ENCODE results near the gene MTHFD1L.

Gene MTHFD1L

DNA sequence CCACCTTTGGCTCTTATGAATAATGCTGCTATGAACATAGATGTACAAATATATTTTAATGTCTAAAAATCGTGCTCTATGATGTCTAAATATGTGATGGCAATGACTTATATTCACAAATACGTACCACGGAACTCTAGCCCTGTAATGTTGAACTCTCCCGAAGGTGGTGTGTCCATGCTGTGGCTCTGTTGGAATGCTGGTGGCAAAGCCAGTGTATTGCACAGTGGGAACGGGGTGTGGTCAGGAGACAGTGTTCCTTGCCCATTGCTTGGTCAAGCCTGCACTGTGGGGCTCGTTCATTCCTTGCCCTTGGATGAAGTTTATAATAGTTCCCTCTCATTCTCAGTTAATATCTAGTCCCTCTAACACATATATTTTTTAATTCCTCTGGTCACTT lies 109.6 kb downstream of the MTHFD1L start:
- TF ChIP-seq SIN3A (IDR thresholded peaks at IDR 0.05; ENCODE audit: borderline replicate concordance, insufficient read depth, low read length) (no peak), FOXP2 (optimal IDR thresholded peaks at IDR 0.05; ENCODE audit: borderline replicate concordance, extremely low read depth, extremely low read length, insufficient read depth) (no peak), TAF1 (IDR thresholded peaks at IDR 0.05; ENCODE audit: borderline replicate concordance, insufficient read depth, low read length) (no peak), POLR2AphosphoS5 (IDR thresholded peaks at IDR 0.05; ENCODE audit: low read depth, low read length) (no peak), REST (IDR thresholded peaks at IDR 0.05; ENCODE audit: insufficient read depth in 1 of 2, low read depth in 2 of 2, low read length in 2 of 2) (no peak)

DNA sequence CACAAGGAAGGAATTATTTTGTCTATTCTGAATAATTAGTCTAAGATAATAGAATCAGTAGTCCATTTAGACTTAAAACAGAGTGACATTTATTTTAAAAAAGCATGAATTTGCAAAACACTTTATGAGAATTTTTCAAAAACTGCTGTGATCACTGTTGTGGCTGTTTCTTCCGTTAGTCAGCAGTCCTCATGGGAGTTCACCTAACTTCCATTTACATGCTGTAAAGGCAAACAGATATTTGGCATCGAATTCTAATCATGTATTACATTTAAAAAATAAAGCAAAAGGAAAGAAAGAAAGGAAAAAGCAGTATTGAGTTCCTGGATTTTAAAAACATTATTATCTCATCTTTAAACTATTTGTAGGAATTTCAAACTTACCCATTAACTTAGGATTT lies 111.8 kb downstream of the MTHFD1L start:
- TF ChIP-seq FOXP2 (optimal IDR thresholded peaks at IDR 0.05; ENCODE audit: borderline replicate concordance, extremely low read depth, extremely low read length, insufficient read depth) (no peak), TAF1 (IDR thresholded peaks at IDR 0.05; ENCODE audit: borderline replicate concordance, insufficient read depth, low read length) (no peak), SIN3A (IDR thresholded peaks at IDR 0.05; ENCODE audit: borderline replicate concordance, insufficient read depth, low read length) (no peak), REST (IDR thresholded peaks at IDR 0.05; ENCODE audit: insufficient read depth in 1 of 2, low read depth in 2 of 2, low read length in 2 of 2) (no peak), POLR2AphosphoS5 (IDR thresholded peaks at IDR 0.05; ENCODE audit: low read depth, low read length) (no peak)

DNA sequence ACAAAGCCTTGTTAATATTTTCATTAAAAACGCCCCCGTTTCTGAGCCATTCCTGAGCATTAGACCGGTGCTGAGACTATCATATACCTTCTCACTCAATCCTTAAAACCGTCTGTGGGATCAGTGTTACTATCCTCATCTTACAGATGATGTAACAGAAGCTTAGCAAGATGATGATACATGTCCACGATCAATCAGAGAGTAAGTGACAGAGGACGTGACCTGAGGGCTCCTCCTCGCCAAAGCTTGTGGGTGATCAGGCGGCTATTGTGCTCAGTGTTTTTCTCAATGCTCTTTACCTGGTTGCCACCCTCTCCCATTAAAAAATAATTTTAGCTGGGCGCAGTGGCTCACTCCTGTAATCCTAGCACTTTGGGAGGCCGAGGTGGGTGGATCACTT lies 113.1 kb downstream of the MTHFD1L start:
- TF ChIP-seq FOXP2 (optimal IDR thresholded peaks at IDR 0.05; ENCODE audit: borderline replicate concordance, extremely low read depth, extremely low read length, insufficient read depth) (no peak), POLR2AphosphoS5 (IDR thresholded peaks at IDR 0.05; ENCODE audit: low read depth, low read length) (no peak), SIN3A (IDR thresholded peaks at IDR 0.05; ENCODE audit: borderline replicate concordance, insufficient read depth, low read length) (no peak), TAF1 (IDR thresholded peaks at IDR 0.05; ENCODE audit: borderline replicate concordance, insufficient read depth, low read length) (no peak), REST (IDR thresholded peaks at IDR 0.05; ENCODE audit: insufficient read depth in 1 of 2, low read depth in 2 of 2, low read length in 2 of 2) (no peak)

GRCh38 chr6:150979826-150980350 lies 114.4 kb downstream of the MTHFD1L start:
- TF ChIP-seq SIN3A (IDR thresholded peaks at IDR 0.05; ENCODE audit: borderline replicate concordance, insufficient read depth, low read length) = no peak

- peak in 1 of 2 experiments; percentile 59; a peak in 1 of 4 replicates for TF ChIP-seq REST (IDR thresholded peaks at IDR 0.05; ENCODE audit: insufficient read depth in 1 of 2, low read depth in 2 of 2, low read length in 2 of 2)
- TF ChIP-seq FOXP2 (optimal IDR thresholded peaks at IDR 0.05; ENCODE audit: borderline replicate concordance, extremely low read depth, extremely low read length, insufficient read depth) = no peak
- no peak for TF ChIP-seq TAF1 (IDR thresholded peaks at IDR 0.05; ENCODE audit: borderline replicate concordance, insufficient read depth, low read length)
- TF ChIP-seq SIN3A (IDR thresholded peaks at IDR 0.05; ENCODE audit: borderline replicate concordance, insufficient read depth, low read length) = peak; percentile 50; the same call in 1 of the 2 replicates
- peak; percentile 36; the same call in 1 of the 2 replicates for TF ChIP-seq POLR2AphosphoS5 (IDR thresholded peaks at IDR 0.05; ENCODE audit: low read depth, low read length)
Measured at GRCh38 chr6:150981095-150981494, 115.6 kb downstream of the MTHFD1L start.
